Mesothelial cell of epicardium (in vitro differentiated cells): Measurements from ENCODE around the gene IFT122. TPM values are rescaled to one million over a fixed set of nuclear protein-coding genes. Genes with fewer than 3 reads are reported as not detected.
A peak's percentile ranks its signal among the peaks of the same experiment; 100 is the strongest.
"Not testable (repeated sequence)": the region's sequence is repeated elsewhere in the genome, so short reads cannot be mapped to it uniquely, and the experiment has no call there.

Experiments
- DNase-seq, 2 experiments: peaks; one replicate each; pipeline ENCODE4 v3.0.0; 2021; ENCODE audit warnings: low spot score in 2 of 2; ENCODE audit not compliant: unreplicated experiment in 2 of 2
- H3K27ac Mint-ChIP-seq: 2 replicates; pipeline ENCODE4 v1.8.0; 2021; ENCODE audit warnings: mixed read lengths
- H3K27me3 Mint-ChIP-seq: 2 replicates; pipeline ENCODE4 v1.8.0; 2021; ENCODE audit warnings: low read depth, mixed read lengths
- H3K36me3 Mint-ChIP-seq: 2 replicates; pipeline ENCODE4 v1.8.0; 2021; ENCODE audit warnings: mixed read lengths
- H3K4me1 Mint-ChIP-seq: 2 replicates; pipeline ENCODE4 v1.8.0; 2021; ENCODE audit warnings: mixed read lengths
- H3K4me3 Mint-ChIP-seq: 2 replicates; pipeline ENCODE4 v1.8.0; 2021; ENCODE audit warnings: mild to moderate bottlenecking, moderate library complexity, mixed read lengths
- H3K9me3 Mint-ChIP-seq: 2 replicates; pipeline ENCODE4 v1.8.0; 2021; ENCODE audit warnings: mixed read lengths
- total RNA-seq: library from RNA; stranded (reverse); gene quantifications from 3 replicates; pipeline ENCODE4 v1.2.1, GENCODE V29; 2021
- TF ChIP-seq, protein P1 (sequence below): fragments of 200-600 bp; sonication (generic); IDR thresholded peaks from one replicate; pipeline ENCODE4 v1.5.0; 2021; ENCODE audit warnings: antibody characterized with exemption; ENCODE audit not compliant: unreplicated experiment

IFT122 gene
- total RNA-seq, 1 donor from 2014 or later = 48.0 TPM

DNA sequence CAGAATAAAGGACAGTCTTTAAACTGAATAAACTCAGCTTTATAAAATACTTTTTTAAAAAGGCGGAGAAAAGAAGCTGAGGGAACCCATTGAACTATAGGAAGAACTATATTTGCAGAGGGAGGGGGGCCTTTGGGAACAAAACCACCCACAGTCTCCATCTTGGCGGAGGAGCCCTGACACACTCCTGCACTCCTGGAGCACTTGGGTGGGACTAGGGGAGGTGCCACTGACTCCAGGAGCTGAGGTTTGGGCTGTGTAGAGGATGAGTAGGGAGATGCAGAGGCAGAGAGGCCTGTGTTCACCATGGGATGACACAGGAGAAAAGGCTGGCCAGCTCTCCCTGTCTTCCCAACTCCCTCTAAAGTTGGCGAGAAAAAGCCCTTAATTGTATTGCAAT is 35.8 kb downstream of the IFT122 start:
- Mint-ChIP-seq H3K4me3 (no peak overlapping the region), H3K27me3 (no peaks in the 10 kb centered on the region), H3K27ac (no peak overlapping the region), H3K9me3 (no peaks in the 10 kb centered on the region), H3K4me1 (peaks cover 7% of the 10 kb centered on the region), H3K36me3 (peaks cover 35% of the 10 kb centered on the region)
- TF ChIP-seq, protein P1, sequence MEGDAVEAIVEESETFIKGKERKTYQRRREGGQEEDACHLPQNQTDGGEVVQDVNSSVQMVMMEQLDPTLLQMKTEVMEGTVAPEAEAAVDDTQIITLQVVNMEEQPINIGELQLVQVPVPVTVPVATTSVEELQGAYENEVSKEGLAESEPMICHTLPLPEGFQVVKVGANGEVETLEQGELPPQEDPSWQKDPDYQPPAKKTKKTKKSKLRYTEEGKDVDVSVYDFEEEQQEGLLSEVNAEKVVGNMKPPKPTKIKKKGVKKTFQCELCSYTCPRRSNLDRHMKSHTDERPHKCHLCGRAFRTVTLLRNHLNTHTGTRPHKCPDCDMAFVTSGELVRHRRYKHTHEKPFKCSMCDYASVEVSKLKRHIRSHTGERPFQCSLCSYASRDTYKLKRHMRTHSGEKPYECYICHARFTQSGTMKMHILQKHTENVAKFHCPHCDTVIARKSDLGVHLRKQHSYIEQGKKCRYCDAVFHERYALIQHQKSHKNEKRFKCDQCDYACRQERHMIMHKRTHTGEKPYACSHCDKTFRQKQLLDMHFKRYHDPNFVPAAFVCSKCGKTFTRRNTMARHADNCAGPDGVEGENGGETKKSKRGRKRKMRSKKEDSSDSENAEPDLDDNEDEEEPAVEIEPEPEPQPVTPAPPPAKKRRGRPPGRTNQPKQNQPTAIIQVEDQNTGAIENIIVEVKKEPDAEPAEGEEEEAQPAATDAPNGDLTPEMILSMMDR = no peak
- DNase-seq = no peak

DNA sequence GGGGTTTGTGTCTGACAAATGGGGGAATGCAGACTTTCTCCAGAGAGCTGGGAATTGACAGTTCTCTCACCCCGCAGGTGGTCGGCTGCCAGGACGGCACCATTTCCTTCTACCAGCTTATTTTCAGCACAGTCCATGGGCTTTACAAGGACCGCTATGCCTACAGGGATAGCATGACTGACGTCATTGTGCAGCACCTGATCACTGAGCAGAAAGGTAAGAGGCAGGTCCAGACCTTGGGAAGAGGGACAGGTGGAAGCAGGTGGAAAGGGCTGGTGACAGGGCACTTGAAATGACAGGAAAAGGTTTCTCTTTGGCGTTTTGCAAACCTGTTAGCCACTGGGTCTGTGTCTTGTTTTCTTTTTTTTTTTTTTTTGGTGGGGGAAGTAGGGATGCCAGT is 36.6 kb downstream of the IFT122 start:
- peaks cover 14% of the 10 kb centered on the region for H3K4me1 Mint-ChIP-seq
- peaks cover 34% of the 10 kb centered on the region for H3K36me3 Mint-ChIP-seq
- DNase-seq = no peak
- no peak overlapping the region for H3K4me3 Mint-ChIP-seq
- no peak overlapping the region for H3K27ac Mint-ChIP-seq
- TF ChIP-seq, protein P1 = no peak
- H3K27me3 Mint-ChIP-seq = no peaks in the 10 kb centered on the region
- no peaks in the 10 kb centered on the region for H3K9me3 Mint-ChIP-seq

DNA sequence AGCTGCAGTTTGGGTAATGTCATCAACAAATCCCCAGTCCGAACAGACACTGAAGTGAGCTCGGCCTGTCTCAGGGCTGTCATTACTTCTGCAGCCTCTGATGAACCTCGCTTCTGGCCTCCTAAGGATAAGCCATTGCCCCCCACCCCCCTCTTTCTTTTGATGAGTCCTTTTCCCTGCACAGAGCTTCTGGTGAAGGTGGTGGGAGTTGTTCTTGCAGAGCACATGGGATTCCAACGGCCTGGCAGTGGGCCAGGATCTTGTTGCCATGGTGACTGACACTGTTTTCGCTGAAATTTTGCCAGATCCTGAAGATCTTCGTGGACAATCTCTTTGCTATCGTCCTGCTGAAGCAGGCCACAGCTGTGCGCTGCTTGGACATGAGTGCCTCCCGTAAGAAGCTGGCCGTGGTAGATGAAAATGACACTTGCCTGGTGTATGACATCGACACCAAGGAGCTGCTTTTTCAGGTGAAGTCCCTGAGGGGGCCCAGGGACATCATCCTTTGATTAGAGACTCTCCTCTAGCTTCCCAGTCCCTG is 41.3 kb downstream of the IFT122 start:
- not testable (repeated sequence) for H3K27me3 Mint-ChIP-seq, H3K4me3 Mint-ChIP-seq, H3K9me3 Mint-ChIP-seq
- Mint-ChIP-seq H3K4me1 (peaks cover 31% of the 10 kb centered on the region), H3K36me3 (peaks cover 35% of the 10 kb centered on the region), H3K27ac (peak overlapping the region; percentile 85)
- peak; percentile 64 to 89 for DNase-seq

DNA sequence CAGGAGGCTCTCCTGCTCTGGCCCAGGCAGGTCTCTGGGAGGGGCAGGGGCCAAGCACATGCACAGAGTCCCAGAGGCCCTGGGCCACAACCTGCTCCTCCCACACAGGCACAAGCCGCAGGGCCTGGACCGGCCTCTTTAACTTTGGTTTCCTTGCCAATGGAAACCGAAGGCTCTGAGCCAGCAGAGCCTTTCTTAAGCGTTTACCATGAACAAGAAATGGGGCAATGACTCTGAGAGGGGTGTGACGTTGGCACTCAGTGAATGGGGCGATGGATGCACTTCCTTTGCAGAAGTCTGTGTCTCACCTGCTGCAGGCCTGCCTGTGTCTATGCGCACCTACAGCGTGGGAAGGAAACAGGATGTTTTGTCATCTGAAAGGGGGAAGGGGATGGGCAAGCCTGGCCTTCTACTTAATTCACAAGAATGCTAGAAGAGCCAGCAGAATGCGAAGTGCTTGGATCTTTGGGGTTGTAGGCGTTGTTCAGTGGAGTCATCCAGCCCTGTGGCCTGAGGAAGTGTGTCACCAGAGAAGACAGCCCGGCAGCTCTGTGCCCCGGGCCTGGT is 41.8 kb downstream of the IFT122 start:
- no peak overlapping the region for H3K4me3 Mint-ChIP-seq
- H3K4me1 Mint-ChIP-seq = peaks cover 36% of the 10 kb centered on the region
- peaks cover 30% of the 10 kb centered on the region for H3K36me3 Mint-ChIP-seq
- TF ChIP-seq, protein P1 = no peak
- peak overlapping the region; percentile 85 for H3K27ac Mint-ChIP-seq
- DNase-seq = no peak
- no peaks in the 10 kb centered on the region for H3K9me3 Mint-ChIP-seq
- H3K27me3 Mint-ChIP-seq = no peaks in the 10 kb centered on the region

DNA sequence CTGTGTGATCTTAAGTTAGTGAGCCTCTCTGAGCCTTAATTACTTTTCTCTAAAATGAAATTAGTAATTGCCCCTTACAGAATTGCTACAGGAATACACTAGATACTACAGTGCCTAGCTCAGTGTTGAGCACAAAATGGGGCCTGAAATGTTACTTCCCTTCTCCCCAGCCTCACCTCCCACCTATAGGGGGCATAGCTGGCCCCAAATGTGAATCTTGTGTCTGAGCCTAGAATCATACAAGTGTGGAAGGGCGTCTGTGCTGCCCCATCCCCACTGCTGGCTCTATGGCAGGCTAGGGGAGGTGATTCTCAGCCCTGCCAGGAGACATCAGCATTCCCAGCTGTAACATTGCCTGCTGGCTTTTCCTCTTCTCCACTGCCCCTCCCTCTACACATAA is 42.7 kb downstream of the IFT122 start:
- Mint-ChIP-seq H3K4me3 (no peak overlapping the region), H3K4me1 (peaks cover 44% of the 10 kb centered on the region), H3K9me3 (no peaks in the 10 kb centered on the region), H3K27ac (no peak overlapping the region), H3K27me3 (no peaks in the 10 kb centered on the region), H3K36me3 (peaks cover 24% of the 10 kb centered on the region)
- TF ChIP-seq, protein P1 = no peak
- DNase-seq = no peak

DNA sequence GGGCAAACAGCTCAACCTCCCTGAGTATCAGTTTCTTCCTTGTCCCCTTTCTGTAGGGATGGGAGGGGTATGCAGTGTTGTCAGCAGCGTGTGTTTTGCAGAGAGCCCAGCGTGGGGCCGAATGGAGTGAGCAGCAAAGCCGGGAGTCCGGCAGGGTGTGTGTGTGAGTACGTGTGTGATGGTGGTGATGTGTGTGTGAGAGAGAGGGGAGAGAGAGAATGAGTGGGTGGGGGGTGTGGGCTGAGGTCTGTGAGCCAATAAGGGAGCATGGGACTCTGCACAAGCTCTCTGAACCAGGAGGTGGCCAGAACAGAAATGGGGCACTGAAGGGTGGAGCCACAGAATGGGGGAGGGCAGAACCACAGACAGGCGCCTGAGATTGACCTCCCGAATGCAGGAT is 43.8 kb downstream of the IFT122 start:
- Mint-ChIP-seq H3K27ac (no peak overlapping the region), H3K4me1 (peaks cover 49% of the 10 kb centered on the region)
- TF ChIP-seq, protein P1 = no peak

DNA sequence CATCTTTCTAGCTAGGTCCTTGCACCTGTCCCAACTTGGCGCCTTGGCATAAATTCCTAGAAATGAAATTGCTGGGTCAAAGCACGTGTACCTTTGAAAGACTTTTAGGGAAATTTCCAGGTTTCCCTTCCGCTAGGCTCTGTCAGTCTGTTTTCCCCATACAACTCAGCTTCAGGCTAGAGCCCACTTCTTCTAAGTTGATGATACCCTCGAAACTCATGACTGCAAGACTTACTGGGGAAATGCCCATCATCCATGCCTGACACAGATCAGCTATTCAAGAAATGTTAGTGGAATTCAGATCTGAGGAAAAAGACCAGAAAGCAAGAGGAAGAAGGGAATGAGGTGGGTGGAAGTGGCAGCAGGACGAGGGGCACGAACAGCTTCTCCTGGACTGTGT is 45.1 kb downstream of the IFT122 start:
- not testable (repeated sequence) for DNase-seq, H3K4me3 Mint-ChIP-seq, H3K9me3 Mint-ChIP-seq, H3K27ac Mint-ChIP-seq, H3K27me3 Mint-ChIP-seq
- peaks cover 48% of the 10 kb centered on the region for H3K4me1 Mint-ChIP-seq
- peaks cover 15% of the 10 kb centered on the region for H3K36me3 Mint-ChIP-seq

More for the DNA sequence above, 43.8 kb downstream of the IFT122 start:
- Mint-ChIP-seq H3K9me3 (no peaks in the 10 kb centered on the region), H3K36me3 (peaks cover 20% of the 10 kb centered on the region), H3K27me3 (no peaks in the 10 kb centered on the region), H3K4me3 (no peak overlapping the region)
- DNase-seq = no peak
